8988T (cell line): ENCODE data around the gene MCL1.

Experiments
- DNase-seq: peaks from one replicate; pipeline ENCODE4 v3.0.0; 2011

Gene MCL1

GRCh38 chr1:150535511-150536287, 43.7 kb downstream of the MCL1 start:
- DNase-seq = no peak

DNA sequence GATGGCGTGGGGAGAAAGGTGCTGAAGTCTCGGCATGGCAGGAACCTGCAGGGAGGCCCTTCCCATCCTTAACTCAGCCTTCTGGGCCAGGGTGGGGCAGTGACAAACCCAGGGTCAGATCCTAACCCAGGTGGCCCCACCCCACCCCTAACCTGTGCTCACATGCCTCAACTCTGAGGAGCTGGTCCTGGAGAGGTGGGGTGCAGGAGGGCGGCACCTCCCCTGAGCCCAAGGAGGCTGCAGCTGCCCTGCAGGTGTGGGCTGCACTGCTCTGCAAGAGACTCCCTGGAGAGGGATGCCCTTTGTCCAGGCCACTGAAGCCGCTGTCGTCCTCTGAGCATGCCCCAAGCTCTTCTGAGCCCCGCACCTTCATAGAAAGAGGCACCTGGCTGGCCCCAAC, 45.4 kb downstream of the MCL1 start:
- no peak for DNase-seq

- DNase-seq = no peak
These were observed 46.5 kb downstream of the MCL1 start for GRCh38 chr1:150532860-150533259.

GRCh38 chr1:150530491-150531159, 48.8 kb downstream of the MCL1 start:
- no peak for DNase-seq

- no peak for DNase-seq
These were observed 50.4 kb downstream of the MCL1 start for GRCh38 chr1:150529017-150529416.

GRCh38 chr1:150528196-150528595, 51.2 kb downstream of the MCL1 start:
- no peak for DNase-seq

DNA sequence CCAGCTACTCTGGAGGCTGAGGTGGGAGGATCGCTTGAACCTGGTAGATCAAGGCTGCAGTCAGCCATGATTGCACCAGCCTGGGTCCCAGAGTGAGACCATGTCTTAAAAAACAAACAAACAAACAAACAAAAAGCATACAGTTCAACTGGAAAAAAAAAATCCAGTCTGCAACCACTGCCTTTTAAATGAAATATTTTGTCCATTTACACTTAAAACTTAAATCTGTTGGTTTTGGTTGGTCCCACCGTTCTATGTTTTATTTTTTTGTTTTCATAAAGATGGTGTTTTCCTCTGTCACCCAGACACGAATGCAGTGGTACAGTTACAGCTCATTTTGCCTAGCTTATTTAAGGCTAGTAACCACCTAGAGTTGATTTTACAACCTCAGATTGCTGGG, 54.1 kb downstream of the MCL1 start:
- DNase-seq = no peak
